Ramos (cell line): ENCODE results near the gene HTT.
"Not testable (repeated sequence)": the region's sequence is repeated elsewhere in the genome, so short reads cannot be mapped to it uniquely, and the experiment has no call there.

Experiments used
- in situ Hi-C: fragments of 300-500 bp; cut with MboI; formaldehyde crosslinking; loops from one replicate; pipeline ENCODE4 v1.14.3; 2022; ENCODE audit warnings: low sequenced_read_pairs; ENCODE audit not compliant: unreplicated experiment

The HTT gene

DNA sequence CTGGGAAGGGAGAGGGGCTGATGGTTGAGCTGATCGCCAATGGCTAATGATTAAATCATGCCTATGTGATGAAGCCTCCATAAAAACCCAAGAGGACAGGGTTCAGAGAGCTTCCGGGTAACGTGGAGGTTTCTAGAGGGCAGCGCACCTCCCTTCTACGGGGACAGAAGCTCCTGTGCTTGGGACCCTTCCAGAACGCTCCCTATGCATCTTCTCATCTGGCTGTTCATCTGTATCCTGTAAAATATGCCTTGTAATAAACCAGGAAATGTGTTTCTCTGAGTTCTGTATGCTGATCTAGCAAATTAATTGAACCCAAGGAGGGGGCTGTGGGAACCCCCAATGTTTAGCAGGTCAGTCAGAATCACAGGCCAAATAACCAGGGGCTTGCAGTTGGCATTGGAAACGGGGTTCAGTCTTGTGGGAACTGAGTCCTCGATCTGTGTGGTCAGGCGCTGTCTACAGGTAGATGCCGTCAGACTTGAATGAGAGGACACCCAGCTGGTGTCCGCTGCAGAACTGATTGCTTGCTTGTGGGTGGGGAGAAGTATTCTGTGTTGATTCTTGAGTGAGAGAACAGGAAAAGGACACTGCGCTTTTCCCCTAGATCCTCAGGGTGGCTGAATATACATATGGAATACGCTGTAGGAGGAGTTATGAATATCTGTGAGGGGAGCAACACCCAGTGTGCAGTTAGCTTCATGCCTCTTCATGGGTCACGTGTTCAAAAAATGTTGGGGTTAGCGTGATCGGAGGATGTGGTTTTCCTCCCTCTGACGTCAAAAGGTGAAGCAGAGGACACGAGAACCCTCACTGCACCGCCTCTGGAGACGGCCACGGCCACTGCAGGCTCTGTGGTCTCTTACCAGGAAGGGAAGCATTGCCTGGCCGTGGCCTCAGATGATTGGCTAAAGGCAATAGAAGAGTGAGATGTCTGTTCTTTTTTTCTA lies 29.3 kb upstream of the HTT start:
- in situ Hi-C loops, result no loop called here

DNA sequence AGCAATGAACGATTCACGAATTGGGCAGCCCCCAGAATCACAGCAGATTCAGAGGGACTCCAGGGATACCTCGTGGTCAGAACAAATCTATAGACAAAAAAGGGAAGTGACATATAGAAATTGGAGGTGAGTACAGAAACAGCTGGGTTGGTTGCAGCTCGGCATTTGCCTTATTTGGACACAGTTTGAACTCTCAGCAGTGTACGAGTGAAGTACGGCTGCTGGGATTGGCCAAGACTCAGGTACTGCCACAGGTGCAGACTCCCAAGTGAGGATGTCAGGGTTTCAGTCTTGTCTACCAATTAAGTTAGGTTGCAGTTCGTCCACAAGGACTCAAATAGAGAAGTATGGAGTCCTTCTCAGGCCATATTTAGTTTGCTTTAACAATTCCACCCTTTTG lies 28.3 kb upstream of the HTT start:
- in situ Hi-C loops, result no loop called here

DNA sequence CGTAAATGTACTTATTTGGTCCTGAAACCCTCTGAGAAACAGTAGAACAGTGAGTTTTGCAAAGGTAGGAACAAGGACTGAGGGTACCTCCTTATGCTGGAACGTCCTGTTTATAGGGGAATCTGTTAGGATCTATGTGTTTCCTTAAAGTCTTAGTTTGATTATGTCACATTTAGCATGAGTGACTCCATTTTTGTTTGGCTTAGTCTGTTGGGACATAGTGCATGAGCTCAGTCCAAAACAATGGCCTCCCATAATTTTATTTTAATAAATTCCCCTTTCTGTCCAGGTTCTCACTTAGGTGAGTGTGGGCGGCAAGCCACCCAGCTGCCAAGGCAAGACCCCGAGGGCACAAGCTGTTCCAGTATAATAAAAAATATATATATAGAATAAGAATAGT lies 27.9 kb upstream of the HTT start:
- in situ Hi-C loops, result no loop called here

DNA sequence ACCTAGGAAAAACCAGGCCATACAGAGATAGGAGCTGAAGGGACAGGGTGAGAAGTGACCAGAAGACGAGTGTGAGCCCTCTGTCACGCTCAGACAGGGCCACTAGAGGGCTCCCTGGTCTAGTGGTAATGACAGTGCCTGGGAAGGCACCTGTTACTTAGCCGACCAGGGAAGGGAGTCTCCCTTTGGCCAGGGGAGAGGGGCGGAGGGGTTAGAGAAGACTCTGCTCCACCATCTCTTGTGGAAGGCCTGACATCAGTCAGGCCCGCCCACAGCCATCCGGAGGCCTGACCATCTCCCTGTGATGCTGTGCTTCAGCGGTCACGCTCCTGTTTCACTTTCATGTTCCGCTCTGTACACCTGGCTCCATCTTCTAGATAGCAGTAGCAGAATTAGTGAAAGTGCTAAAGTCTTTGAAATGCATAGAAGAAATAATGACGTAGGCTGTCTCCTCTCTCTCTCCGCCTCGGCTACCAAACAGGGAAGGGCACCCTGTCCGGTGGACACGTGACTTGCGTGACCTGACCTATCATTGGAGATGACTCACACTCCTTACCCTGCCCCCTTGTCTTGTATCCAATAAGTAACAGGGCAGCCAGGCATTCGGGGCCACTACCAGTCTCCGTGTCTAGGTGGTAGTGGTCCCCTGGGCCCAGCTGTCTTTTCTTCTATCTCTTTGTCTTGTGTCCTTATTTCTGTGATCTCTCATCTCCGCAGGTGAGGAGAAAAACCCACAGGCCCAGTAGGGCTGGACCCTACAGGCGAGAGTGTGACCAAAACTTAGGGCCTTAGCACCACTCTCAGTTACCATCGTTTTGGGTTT lies 26.8 kb upstream of the HTT start:
- in situ Hi-C loops, result no loop called here

DNA sequence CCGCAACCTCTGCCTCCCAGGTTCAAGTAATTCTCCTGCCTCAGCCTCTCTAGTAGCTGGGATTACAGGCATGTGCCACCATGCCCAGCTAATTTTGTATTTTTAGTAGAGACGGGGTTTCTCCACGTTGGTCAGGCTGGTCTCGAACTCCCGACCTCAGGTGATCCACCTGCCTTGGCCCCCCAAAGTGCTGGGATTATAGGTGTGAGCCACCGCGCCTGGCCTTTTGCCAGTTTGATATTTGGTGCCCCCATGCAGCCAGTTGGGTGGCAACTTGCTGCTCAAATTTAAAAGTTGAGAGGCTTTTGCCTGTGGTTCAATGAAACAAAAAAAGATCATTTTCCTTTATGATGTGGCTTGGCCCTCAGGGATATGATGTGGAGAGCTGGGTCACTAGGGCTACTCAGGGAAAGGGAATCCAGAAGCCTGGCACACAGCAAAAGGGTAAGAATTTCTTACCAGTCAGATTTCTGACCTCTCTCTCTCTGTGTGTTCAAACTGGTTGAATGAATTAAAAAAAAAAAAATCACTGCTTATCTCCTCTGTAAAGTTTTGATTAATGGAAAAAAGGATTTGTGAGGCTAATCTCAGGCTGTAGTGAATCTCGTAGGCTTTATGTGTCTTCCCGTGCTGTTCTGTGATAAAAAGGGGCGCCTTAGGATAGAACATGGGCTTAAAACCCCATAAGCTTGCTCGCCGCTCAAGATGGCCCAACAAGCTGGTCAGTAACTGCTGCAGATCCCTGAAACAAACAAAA lies 23.2 kb upstream of the HTT start:
- in situ Hi-C loops, result not testable (repeated sequence)

DNA sequence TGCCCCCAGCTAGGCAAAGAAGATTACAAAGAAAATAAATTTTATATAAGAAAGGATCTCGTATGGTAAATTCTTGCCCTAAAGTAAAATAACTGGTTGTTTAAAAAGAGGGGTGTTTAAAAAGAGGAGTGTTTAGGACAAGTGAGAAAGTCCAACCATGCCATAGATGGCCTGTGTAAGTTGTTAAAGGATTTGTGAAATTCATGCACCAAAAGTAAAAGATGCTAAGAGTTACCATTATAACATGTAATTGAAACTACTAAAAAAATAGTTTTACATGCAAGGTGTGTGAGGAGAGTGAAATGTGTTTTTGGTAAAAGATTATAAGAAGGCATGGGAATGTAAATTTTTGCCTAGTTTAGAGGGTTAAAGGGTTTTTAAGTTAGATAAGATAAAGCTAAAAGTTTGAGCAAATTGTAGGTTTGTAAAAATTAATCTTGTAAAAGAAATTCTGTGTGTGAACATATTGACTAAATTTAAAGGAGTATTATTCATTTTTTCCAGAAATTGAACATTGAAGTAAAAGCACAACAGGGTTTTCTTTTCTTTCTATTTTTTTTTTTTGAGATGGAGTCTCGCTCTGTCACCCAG lies 20.2 kb upstream of the HTT start:
- in situ Hi-C loops, result no loop called here

DNA sequence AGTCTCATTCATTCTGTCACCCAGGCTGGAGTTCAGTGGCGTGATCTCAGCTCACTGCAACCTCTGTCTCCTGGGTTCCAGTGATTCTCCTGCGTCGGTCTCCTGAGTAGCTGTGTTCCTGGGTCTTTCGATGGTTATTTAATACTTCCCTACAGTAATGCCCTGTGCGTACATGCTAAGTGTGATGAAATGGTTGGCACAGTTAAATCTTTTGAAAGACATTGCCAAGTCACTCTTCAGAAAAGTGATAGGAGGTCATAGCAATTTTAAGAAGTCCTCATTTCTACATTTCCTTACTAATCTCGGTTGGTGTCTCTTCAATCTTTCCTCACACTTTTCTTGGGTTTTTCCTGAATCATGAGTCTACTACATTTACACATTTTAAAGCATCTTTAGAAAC lies 14.5 kb upstream of the HTT start:
- in situ Hi-C loops, result no loop called here

DNA sequence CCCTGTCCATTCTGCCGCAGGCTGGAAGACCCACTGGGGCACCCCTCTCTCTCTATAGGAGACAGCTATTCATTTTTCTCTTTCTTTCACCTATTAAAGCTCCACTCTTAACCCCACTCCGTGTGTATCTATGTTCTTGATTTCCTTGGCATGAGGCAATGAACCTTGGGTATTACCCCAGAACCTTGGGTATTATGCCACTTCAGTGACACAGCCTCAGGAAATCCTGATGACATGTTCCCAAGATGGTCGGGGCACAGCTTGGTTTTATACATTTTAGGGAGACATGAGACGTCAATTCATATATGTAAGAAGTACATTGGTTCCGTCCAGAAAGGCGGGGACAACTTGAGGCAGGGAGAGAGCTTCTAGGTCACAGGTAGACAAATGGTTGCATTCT lies 13.5 kb upstream of the HTT start:
- in situ Hi-C loops, result no loop called here

DNA sequence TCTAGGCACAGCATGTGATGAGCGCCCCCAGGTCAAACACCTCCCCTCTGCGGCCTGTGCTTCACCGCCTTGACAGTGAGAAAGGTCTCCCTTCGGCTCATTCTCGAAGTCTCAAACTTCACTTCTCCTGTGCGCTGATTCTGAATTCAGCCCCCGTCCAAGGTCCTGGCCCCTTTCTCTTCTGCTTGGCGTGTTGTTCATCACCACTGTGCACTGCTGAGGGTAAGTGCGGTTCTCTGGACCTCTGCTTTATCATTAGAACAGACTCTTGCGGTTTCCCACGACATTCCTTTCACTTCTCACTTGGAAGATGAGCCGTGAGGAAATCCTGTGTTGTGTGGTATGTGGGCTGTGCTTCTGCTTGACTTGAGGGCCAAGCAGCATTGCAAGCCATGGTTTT lies 12.0 kb upstream of the HTT start:
- in situ Hi-C loops, result no loop called here

DNA sequence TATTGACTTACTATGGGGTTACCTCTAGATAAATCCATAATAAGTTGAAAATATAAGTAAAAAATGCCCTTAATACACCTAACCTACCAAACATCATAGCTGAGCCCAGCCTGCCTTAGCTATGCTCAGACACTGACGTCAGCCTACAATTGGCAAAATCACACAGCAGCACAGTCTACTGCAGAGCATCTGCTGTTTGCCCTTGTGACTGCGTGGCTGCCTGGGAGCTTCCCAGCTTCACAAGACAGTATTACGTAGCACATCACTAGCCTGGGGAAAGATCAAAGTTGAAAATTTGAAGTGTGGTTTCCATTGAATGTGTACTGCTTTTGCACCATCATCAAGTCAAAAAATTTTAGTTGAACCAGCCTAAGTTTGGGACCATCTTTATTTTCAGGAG lies 8.9 kb upstream of the HTT start:
- in situ Hi-C loops, result no loop called here

DNA sequence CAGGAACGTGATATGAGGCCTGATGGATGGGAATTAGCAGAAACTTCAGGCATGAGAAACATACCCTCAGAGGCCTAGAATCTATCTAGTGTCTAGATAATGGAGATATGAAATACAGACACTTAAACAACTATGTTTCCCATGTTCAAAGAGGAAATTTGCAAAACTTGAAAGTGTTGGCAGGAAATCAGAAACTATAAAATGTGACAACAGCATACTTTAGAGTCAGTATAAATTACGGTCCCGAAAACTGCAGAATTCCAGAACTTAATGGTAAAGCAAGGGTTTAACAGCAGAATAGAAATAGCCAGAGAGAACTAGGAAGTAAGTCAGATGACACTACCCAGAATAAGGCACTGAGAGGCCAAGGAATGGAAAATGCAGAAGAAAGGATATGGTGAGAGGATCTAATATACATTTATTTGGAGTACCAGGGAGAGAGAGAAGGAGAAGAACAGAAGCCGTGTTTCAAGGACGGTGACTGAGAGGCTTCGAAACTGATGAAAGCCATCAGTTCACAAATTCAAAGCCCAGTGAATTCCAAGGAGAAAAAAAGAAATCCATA lies 7.6 kb upstream of the HTT start:
- in situ Hi-C loops, result no loop called here

DNA sequence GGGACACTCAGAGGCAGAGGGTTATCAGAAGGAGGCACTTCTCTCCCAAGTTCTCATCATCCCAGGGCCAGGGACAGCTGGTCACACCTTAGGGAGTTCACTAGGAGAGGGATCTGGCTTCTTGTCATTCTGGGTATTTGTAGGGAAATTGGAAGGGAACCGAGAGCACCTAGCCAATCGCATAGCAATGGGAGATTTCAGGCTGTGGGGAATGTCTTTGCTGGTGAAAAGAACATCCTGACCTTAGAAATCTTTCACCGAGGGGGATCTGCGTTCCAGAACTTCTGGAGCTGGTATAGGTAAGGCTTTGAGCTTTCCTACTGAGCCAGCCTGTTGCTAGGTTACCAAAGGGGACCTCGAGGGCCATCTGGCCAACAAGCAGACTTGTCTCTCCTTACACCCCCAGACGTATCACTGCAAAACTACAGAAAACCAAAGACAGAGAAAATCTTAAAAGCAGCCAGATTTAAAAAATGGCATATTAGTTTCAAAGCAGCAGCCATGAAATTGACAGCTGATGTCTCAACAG lies 6.9 kb upstream of the HTT start:
- in situ Hi-C loops, result no loop called here

DNA sequence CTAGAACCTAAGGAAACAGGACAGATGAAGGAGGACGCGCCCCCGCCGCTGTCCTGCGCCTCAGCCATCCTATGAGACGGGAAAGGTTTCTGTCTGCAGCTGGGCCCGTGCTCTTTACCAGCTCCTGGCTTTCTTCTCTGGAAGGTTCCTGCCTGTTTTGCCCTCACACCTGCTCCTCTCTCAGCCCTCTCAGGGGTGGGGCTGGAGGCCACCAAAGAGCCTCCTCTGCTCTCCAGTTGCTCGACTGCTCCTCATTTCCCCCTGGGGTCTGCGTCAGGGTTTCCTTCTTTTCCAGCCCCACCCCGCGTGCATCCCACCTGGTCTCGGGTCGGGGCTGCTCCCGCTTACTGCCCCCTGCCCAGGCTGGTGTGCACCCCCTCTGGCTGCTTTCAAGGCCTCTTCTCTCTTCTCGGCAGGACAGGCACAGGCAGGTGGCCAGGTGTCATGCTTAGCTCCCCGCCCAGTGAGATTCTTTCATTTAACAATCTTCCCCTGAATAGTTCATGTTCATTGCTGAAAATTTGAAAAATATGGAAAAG lies 4.8 kb upstream of the HTT start:
- in situ Hi-C loops, result no loop called here

DNA sequence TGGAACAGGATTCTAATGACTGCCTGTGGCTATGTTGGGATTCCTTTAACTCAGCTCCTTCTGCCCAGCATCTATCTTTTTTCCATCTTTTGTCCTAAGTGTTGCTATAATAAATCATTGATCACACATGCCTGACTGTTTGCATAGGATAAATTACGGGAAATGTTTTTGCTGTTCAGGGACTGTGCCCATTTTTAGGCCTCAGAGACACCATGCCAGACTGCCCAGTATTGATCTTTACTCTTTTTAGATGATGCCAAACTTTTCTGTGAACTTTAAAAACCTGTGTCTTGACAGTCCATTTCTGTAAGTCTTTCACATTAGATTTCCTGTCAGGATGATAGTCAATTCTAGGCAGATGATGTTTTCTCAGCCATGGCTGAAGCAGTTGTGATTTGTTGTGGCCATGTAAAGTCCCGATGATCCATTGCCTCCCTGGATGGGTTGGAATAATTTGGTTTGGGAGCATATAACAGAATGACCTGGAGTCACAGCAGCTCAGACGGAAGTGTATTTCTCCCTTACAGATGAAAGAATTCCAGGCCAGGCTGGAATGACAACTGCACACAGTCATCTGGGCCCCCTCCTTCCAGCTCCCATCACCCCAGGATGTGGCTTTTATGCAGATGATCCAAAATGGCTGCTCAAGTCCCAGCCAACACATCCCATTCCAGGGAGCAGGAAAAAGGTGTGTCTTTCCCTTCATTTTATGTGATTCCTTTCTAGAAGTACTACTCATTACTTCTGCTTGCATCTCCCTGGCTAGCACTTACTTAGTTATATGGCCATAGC lies 3.6 kb upstream of the HTT start:
- in situ Hi-C loops, result no loop called here

DNA sequence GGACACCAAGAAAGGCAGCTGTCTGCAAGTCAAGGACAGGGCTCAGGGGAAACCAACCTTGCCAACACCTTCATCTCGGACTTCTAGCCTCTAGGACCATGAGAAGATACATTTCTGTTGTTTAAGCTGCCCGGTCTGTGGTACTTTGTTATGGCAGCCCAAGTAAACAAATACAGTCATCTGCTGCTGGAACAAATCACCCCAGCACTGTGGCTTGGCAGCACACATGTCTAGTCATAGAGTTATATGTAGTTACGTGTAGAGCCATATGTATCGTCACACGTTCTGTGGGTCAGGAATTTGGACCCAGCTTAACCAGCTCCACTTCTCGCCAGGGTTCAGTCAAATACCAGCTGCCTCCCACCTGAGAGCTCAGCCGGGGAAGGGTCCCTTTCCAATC lies 2.7 kb upstream of the HTT start:
- in situ Hi-C loops, result no loop called here

DNA sequence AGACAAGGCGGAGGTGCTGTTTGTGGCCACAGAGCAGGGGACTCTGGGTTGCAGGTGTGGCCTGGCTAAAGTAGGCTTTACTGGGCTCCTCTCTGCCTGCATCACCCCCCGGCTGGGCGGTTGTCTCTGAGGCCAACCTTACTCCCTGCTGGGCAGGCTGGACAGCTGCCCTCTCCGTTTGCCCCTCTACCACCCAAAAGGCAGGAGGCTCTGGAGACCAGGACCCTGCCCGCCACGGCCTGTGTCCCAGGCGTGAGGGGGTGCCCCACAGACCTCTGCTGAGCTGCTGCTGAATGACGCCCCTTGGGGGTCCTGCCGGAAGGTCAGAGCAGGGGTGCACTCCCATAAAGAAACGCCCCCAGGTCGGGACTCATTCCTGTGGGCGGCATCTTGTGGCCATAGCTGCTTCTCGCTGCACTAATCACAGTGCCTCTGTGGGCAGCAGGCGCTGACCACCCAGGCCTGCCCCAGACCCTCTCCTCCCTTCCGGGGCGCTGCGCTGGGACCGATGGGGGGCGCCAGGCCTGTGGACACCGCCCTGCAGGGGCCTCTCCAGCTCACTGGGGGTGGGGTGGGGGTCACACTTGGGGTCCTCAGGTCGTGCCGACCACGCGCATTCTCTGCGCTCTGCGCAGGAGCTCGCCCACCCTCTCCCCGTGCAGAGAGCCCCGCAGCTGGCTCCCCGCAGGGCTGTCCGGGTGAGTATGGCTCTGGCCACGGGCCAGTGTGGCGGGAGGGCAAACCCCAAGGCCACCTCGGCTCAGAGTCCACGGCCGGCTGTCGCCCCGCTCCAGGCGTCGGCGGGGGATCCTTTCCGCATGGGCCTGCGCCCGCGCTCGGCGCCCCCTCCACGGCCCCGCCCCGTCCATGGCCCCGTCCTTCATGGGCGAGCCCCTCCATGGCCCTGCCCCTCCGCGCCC lies 1.1 kb upstream of the HTT start:
- in situ Hi-C loops, result no loop called here

DNA sequence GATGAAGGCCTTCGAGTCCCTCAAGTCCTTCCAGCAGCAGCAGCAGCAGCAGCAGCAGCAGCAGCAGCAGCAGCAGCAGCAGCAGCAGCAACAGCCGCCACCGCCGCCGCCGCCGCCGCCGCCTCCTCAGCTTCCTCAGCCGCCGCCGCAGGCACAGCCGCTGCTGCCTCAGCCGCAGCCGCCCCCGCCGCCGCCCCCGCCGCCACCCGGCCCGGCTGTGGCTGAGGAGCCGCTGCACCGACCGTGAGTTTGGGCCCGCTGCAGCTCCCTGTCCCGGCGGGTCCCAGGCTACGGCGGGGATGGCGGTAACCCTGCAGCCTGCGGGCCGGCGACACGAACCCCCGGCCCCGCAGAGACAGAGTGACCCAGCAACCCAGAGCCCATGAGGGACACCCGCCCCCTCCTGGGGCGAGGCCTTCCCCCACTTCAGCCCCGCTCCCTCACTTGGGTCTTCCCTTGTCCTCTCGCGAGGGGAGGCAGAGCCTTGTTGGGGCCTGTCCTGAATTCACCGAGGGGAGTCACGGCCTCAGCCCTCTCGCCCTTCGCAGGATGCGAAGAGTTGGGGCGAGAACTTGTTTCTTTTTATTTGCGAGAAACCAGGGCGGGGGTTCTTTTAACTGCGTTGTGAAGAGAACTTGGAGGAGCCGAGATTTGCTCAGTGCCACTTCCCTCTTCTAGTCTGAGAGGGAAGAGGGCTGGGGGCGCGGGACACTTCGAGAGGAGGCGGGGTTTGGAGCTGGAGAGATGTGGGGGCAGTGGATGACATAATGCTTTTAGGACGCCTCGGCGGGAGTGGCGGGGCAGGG lies 568 bp downstream of the HTT start:
- in situ Hi-C loops, result loop anchor here (25.0 kb wide), 1 partner anchor 1363 kb away; the partner anchor contains the start of genes SLBP, TACC3 and TMEM129
